Islet of Langerhans (tissue), 1 donor: ENCODE results near the gene KLHDC3.

Source experiments
- FAIRE-seq: peaks from one replicate; lab custom pipeline; 2011; peaks lifted over from hg19 to GRCh38; lab: Jason Lieb, UNC

KLHDC3 gene

GRCh38 chr6:43059168-43060033, 45.4 kb downstream of the KLHDC3 start, which contains the start of the genes KLC4 and MRPL2:
Gene KLC4, plus strand, starts transcription at chr6:43059631. Its CDS starts 1,705 bp downstream, at chr6:43061336.
Gene MRPL2, minus strand, starts transcription at chr6:43059434. Its CDS starts 53 bp downstream, at chr6:43059381.
- FAIRE-seq: peak; percentile 61

GRCh38 chr6:43060034-43060754, 46.1 kb downstream of the KLHDC3 start:
- FAIRE-seq: no peak

- no peak for FAIRE-seq
Observed at GRCh38 chr6:43060755-43061633, 46.9 kb downstream of the KLHDC3 start.

GRCh38 chr6:43061861-43062260, 47.8 kb downstream of the KLHDC3 start:
- FAIRE-seq: no peak

GRCh38 chr6:43062818-43063217, 48.8 kb downstream of the KLHDC3 start:
- FAIRE-seq: no peak

- no peak for FAIRE-seq
Observed at GRCh38 chr6:43070028-43070632, 56.1 kb downstream of the KLHDC3 start.
